Upper lobe of right lung (tissue), 1 donor: ENCODE results near the gene BICC1. TPM values are rescaled to one million over a fixed set of nuclear protein-coding genes. Genes with fewer than 3 reads are reported as not detected.
A peak's percentile ranks its signal among the peaks of the same experiment; 100 is the strongest.

Experiments
- ATAC-seq: fragments of 200-7000 bp; cut with Tn5 transposase; one replicate; pipeline ENCODE4 v1.9.1; 2020; ENCODE audit warnings: mild to moderate bottlenecking, moderate library complexity
- DNase-seq: peaks from one replicate; pipeline ENCODE4 v3.0.0-alpha.2; 2020
- H3K27ac ChIP-seq: fragments of 200-600 bp; one replicate; pipeline ENCODE4 v1.8.0; 2022
- H3K27me3 ChIP-seq: fragments of 200-600 bp; one replicate; pipeline ENCODE4 v1.8.0; 2022; ENCODE audit warnings: mild to moderate bottlenecking
- H3K36me3 ChIP-seq: fragments of 200-600 bp; one replicate; pipeline ENCODE4 v1.8.0; 2022
- H3K4me1 ChIP-seq: fragments of 200-600 bp; one replicate; pipeline ENCODE4 v1.8.0; 2022
- H3K4me3 ChIP-seq: fragments of 200-600 bp; one replicate; pipeline ENCODE4 v1.8.0; 2022; ENCODE audit warnings: mild to moderate bottlenecking
- H3K9me3 ChIP-seq: fragments of 200-600 bp; one replicate; pipeline ENCODE4 v1.8.0; 2022
- CTCF ChIP-seq: fragments of 200-600 bp; IDR thresholded peaks from one replicate; pipeline ENCODE4 v1.8.0; 2022; ENCODE audit warnings: antibody characterized with exemption
- intact Hi-C: fragments of 100-400 bp; cut with DNase I; formaldehyde crosslinking; loops from one replicate; pipeline ENCODE4 v1.11.0; 2022
- total RNA-seq: library from RNA; stranded (reverse); fragmentation: NEBNext Ultra II Directional; extraction: Animal tissue kit (Norgen Biotek cat#: 25700); gene quantifications from one replicate; pipeline ENCODE4 v1.2.1, GENCODE V29; 2021
- donor health status: DM: no; HTN: yes; CAD: no; lungs with severe emphysema.

Gene BICC1
- total RNA-seq, 1 donor from 2014 or later, result 9.2 TPM

GRCh38 chr10:58807629-58808022, 295.0 kb downstream of the BICC1 start:
- no peaks in the 10 kb centered on the region for H3K4me1 ChIP-seq
- TF ChIP-seq CTCF, result no peak
- no peak for ATAC-seq
- H3K36me3 ChIP-seq, result no peaks in the 10 kb centered on the region
- intact Hi-C loops, result no loop called here
- no peak overlapping the region for H3K27ac ChIP-seq
- H3K27me3 ChIP-seq, result no peaks in the 10 kb centered on the region
- H3K9me3 ChIP-seq, result no peaks in the 10 kb centered on the region
- H3K4me3 ChIP-seq, result no peak overlapping the region
- DNase-seq, result no peak

GRCh38 chr10:58810751-58811150, 298.1 kb downstream of the BICC1 start:
- Histone ChIP-seq H3K9me3 (no peaks in the 10 kb centered on the region), H3K4me3 (no peak overlapping the region), H3K27me3 (no peaks in the 10 kb centered on the region), H3K27ac (no peak overlapping the region), H3K36me3 (no peaks in the 10 kb centered on the region), H3K4me1 (no peaks in the 10 kb centered on the region)
- DNase-seq, result no peak
- TF ChIP-seq CTCF, result no peak
- no peak for ATAC-seq
- intact Hi-C loops, result no loop called here

GRCh38 chr10:58813573-58813972, 300.9 kb downstream of the BICC1 start:
- ATAC-seq (peak; percentile 20), DNase-seq (no peak)
- TF ChIP-seq CTCF, result no peak

GRCh38 chr10:58817201-58817846, 304.7 kb downstream of the BICC1 start:
- TF ChIP-seq CTCF, result no peak
- no peak overlapping the region for H3K4me3 ChIP-seq
- peaks cover 6% of the 10 kb centered on the region for H3K4me1 ChIP-seq
- DNase-seq (no peak), ATAC-seq (no peak)
- H3K36me3 ChIP-seq, result no peaks in the 10 kb centered on the region
- no peaks in the 10 kb centered on the region for H3K9me3 ChIP-seq
- no peak overlapping the region for H3K27ac ChIP-seq
- intact Hi-C loops, result no loop called here
- no peaks in the 10 kb centered on the region for H3K27me3 ChIP-seq

More at GRCh38 chr10:58813573-58813972, 300.9 kb downstream of the BICC1 start:
- H3K4me1 ChIP-seq, result peaks cover 6% of the 10 kb centered on the region
- H3K4me3 ChIP-seq, result no peak overlapping the region
- no peaks in the 10 kb centered on the region for H3K27me3 ChIP-seq
- H3K36me3 ChIP-seq, result no peaks in the 10 kb centered on the region
- H3K27ac ChIP-seq, result no peak overlapping the region
- no peaks in the 10 kb centered on the region for H3K9me3 ChIP-seq
- intact Hi-C loops, result no loop called here

- Histone ChIP-seq H3K4me1 (peaks cover 6% of the 10 kb centered on the region), H3K9me3 (no peaks in the 10 kb centered on the region), H3K27ac (no peak overlapping the region), H3K27me3 (no peaks in the 10 kb centered on the region), H3K36me3 (no peaks in the 10 kb centered on the region), H3K4me3 (no peak overlapping the region)
- no peak for ATAC-seq
- no peak for DNase-seq
- no peak for TF ChIP-seq CTCF
- intact Hi-C loops, result no loop called here
Observed at GRCh38 chr10:58818900-58819299, 306.2 kb downstream of the BICC1 start.

GRCh38 chr10:58820386-58820785, 307.7 kb downstream of the BICC1 start:
- Histone ChIP-seq H3K4me1 (peaks cover 6% of the 10 kb centered on the region), H3K27ac (no peak overlapping the region), H3K4me3 (no peak overlapping the region), H3K9me3 (no peaks in the 10 kb centered on the region), H3K27me3 (no peaks in the 10 kb centered on the region), H3K36me3 (no peaks in the 10 kb centered on the region)
- intact Hi-C loops, result no loop called here
- TF ChIP-seq CTCF, result no peak
- DNase-seq (no peak), ATAC-seq (no peak)
